HL-60/S4 treated with retinoic acid at 250 ng/mL for 4 days and 3 days (cell line): ENCODE results near the gene P3H4.

Experiments
- in situ Hi-C: fragments of 300-500 bp; cut with MboI; formaldehyde crosslinking; loops from 2 replicates; pipeline ENCODE4 v1.7.0; 2022; ENCODE audit warnings: low sequenced_read_pairs

The P3H4 gene

DNA sequence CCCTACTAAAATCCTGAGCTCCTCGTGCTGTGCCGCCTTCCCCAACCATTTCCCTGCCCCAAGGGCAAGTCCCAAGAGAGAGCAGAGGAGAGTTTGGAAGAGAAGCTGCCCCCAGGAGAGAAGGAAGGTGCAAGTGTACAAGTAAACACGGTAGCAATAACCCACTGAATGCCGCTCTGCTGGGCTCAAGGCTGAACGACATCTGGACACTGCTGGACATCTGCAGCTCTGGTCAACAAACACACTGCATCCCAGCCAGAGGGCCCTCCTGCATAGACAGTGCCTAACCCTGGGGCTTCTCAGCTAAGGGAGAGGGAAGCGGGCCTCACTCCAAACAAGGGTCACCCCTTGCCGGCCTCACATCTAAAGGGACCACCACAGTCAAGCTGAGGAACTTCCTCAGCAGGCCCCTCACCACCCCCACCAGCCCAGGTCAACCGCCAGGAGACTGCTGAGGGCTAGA, 38.0 kb downstream of the P3H4 start:
- in situ Hi-C loops = no loop called here

DNA sequence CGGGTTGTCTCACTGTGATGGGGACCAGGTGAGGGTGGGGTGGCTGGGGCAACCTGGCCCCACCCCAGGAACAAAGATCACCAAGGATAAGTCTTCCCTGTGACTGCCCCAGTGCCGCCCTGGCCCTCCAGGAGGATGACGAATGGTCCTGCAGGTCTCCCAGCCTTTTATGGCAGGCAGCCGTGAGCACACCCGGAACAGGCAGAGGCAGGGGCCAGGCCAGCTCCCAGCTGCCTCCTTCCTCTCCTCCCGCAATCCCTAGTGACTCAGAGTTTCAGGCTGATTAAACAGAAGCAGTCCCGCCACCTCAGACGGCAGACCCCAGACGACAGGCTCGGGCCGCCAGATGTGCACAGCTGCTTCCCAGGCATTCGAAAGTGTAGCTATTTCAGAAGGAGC, 38.6 kb downstream of the P3H4 start:
- in situ Hi-C loops = no loop called here

- in situ Hi-C loops = no loop called here
Observed at GRCh38 chr17:41772586-41773189, 39.1 kb downstream of the P3H4 start.

- in situ Hi-C loops = no loop called here
Observed at GRCh38 chr17:41772218-41772585, 39.5 kb downstream of the P3H4 start.

GRCh38 chr17:41771389-41772206, 40.2 kb downstream of the P3H4 start:
- in situ Hi-C loops = no loop called here

DNA sequence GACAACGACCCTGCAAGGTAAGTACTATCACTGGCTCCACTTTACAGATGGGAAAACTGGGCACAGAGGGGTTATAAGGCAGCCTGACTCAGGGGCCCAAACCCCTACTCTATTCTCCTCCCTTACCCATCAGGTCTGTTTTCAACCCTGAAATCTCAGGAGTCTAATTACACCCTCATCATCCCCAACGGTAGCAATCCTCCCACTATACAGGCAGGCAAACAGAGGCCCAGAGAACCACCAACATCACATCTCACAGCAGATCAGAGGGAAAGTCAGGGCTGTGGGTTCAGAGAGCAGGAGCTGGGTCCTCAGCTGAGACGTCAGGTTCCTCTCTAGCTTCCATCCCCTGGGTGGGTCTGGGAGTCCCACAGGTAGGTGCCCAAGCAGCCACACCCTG, 41.8 kb downstream of the P3H4 start:
- in situ Hi-C loops = no loop called here

DNA sequence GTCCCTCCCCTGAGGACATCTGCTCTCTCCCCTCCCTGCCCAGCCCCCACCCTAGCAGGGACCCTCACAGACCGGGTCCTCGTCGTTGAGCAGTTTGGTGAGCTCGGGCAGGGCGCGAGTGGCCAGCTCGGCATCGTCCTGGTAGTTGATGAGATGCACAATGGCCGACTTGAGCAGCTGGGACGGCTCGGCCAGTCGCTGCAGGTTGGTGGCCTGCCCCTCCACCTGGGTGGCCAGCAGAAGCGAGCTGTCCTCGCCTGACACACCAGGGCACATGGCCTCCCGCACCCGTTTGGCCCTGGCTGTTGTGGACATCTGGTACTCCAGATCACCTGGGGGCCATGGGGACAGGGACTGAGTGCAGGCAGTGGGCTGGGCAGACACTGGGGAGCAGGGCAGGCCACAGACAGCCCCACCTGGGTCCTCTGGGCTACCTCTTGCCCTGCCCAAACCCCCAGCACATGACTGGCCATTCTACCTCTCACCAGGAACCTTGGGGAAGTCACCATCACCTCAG, 42.3 kb downstream of the P3H4 start:
- in situ Hi-C loops = no loop called here

DNA sequence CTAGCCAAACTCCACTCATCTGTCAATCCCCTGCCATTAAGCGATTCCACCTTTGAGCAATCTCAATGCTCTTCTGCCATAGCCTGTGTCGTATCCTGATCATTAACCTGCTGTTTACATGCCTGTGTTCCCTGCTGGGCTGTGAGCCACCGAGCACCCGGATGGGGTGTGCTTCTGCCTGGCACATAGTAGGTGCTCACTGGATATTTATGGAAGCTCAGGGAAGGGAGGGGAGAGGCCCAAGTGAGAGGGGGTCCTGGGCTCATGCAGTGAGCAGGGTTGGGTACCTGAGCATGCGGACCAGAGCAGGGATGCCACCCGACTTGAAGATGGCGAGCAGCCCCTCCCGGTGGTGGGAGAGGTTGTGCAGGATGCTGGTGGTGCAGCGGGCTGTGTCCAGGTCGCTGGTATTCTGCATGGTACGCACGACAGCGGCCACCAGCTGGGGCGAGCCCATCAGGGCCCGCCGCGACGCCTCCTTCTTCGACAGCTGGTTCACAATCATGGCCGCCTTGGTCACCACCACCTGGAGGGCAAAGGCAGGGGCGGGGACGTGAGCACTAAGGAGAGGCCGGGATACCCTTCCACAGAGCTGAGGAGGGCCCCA, 43.0 kb downstream of the P3H4 start:
- in situ Hi-C loops = no loop called here

DNA sequence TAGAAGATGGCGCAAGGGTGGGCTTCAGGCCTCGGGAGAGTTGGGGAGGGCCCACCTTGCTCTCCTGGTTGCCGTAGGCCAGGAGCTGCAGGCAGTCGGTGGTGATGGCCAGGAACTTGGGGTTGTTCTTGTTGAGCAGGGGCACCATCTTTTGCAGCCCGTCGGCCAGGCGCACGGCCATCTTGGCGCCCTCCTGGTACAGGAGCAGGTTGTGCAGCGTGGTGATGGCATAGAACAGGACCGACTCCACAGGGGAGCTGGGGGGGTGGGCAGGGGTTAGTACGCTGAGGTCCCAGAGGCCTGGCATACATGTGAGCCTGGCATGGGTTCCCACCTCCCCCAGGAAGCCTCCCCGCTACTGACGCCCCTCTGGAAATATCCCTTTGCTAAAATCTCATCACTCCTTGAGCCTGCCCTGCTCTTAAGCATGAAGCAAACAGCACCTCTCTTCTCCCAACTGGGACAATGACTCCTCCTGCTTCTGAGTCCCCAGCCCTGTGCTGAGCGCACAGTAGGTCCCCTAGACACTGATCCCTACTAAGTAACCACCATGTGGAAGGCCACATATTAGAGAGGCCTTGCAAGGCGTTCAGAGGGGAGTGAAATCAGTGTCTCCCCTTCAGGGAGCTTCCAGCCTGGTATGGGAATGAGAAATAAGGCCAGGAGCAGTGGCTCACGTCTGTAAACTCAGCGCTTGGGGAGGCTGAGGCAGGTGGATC, 44.3 kb downstream of the P3H4 start:
- in situ Hi-C loops = no loop called here

DNA sequence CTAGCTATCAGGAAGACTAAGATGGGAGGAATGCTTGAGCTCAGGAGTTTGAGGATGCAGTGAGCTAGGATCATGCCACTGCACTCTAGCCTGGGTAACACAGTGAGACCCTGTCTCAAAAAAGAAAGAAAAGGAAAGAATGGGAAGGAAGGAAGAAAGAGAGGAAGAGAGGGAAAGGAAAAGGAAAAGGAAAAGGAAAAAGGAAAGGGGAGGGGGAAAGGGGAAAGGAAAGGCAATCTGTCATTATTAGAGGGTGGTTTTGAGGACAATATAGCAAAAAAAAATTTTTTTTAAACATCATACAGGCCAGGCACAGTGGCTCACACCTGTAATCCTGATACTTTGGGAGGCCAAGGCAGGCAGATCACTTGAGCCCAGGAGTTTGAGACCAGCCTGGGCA, 45.6 kb downstream of the P3H4 start:
- in situ Hi-C loops = no loop called here

- in situ Hi-C loops = no loop called here
Observed at GRCh38 chr17:41763327-41763726, 48.4 kb downstream of the P3H4 start.

DNA sequence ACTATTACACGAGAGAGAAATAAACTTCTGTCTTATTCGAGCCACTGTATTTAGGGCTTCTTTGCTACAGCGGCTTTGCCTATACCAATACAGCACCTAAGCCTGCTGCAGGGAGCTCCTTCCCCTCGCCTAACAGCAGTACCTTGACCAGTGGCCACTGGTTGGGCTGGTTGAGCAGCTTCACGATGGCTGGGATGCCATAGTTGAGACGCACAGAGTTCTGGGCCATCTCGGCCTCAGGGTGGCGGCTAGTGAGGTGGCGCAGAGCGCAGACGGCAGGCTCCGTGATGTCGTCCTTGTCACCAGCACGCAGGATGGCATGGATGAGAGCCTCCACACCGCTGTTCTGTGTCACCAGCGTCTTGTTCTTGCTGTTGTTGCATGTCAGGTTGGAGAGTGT, 48.9 kb downstream of the P3H4 start:
- in situ Hi-C loops = no loop called here

DNA sequence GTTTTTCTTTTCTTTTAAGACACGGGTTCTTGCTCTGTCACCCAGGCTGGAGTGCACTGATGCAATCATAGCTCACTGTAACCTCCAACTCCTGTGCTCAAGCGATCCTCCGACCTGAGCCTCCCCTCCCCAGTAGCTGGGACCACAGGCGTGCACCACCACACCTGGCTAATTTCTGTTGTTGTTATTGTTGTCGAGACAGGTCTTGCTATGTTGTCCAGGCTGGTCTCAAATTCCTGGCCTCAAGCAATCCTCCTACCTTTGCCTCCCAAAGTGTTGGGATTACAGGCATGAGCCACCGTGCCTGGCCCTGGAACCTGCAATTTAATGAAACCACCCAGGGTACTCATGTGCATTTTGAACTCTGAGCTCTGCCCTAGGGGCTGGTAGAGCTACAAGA, 49.4 kb downstream of the P3H4 start:
- in situ Hi-C loops = no loop called here

GRCh38 chr17:41760878-41761277, 50.9 kb downstream of the P3H4 start:
- in situ Hi-C loops = no loop called here

GRCh38 chr17:41758601-41759000, 53.1 kb downstream of the P3H4 start:
- in situ Hi-C loops = no loop called here

DNA sequence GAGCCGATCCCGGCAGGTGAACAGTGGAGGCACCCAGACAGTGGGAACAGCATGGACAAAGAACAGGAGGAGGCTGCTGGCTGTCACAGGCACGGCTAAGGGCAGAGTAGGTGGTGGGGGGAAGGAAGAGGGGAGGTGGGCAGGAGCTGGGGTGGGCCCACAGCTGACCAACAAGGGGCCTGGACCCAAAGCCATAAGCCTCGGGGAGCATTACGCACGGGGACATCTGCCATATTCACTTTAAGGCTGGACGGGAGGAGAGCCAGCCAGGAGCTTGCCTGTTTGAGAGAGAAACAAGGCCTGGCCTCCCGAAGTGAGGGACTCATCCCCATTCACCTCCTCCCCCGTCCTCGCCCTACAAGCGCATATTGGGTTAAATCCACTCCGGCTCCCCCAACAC, 57.7 kb downstream of the P3H4 start:
- in situ Hi-C loops = no loop called here
